Dermis microvascular lymphatic vessel endothelial cell (primary cell): Measurements from ENCODE around the gene THBS3. TPM values are rescaled to one million over a fixed set of nuclear protein-coding genes. Genes with fewer than 3 reads are reported as not detected.
"Not testable (repeated sequence)": the region's sequence is repeated elsewhere in the genome, so short reads cannot be mapped to it uniquely, and the experiment has no call there.

Source experiments
- DNase-seq, 2 donors: peaks; one replicate each; pipeline versions ENCODE4 v3.0.0 to v3.0.0-alpha.2; 2010; ENCODE audit warnings: low read depth in 2 of 2
- total RNA-seq: library from RNA; depleted of rRNA; stranded (reverse); fragments of >200 nt; gene quantifications from 2 replicates; pipeline ENCODE4 v1.2.1, GENCODE V29; 2014

THBS3 gene
- total RNA-seq, 1 donor from 2014 or later: 11.0 TPM

DNA sequence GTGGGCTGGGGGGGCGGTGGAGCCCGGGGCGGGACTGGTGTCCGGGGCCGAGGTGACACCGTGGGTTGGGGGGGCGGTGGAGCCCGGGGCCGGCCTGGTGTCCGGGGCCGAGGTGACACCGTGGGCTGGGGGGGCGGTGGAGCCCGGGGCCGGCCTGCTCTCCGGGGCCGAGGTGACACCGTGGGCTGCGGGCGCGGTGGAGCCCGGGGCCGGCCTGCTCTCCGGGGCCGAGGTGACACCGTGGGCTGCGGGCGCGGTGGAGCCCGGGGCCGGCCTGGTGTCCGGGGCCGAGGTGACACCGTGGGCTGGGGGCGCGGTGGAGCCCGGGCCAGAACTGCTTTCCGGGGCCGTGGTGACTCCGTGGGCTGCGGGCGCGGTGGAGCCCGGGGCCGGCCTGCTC is 17.8 kb downstream of the THBS3 start:
- not testable (repeated sequence) for DNase-seq

DNA sequence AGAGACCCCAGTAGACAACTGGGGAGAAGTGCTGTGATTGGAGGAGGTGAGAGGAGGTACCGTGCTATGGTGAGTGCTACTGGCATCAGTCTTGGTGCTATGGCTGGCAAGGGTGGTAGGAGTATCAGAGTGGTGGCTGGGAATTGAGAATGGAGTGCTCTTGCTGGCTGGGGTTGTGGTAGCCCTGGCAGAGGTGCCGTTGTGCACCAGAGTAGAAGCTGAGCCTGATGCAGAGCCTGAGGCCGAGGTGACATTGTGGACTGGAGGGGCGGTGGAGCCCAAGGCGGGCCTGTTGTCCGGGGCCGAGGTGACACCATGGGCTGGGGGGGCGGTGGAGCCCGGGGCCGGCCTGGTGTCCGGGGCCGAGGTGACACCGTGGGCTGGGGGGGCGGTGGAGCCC is 19.4 kb downstream of the THBS3 start:
- DNase-seq: no peak

- DNase-seq: no peak
Measured at GRCh38 chr1:155187456-155187891, 20.2 kb downstream of the THBS3 start.

DNA sequence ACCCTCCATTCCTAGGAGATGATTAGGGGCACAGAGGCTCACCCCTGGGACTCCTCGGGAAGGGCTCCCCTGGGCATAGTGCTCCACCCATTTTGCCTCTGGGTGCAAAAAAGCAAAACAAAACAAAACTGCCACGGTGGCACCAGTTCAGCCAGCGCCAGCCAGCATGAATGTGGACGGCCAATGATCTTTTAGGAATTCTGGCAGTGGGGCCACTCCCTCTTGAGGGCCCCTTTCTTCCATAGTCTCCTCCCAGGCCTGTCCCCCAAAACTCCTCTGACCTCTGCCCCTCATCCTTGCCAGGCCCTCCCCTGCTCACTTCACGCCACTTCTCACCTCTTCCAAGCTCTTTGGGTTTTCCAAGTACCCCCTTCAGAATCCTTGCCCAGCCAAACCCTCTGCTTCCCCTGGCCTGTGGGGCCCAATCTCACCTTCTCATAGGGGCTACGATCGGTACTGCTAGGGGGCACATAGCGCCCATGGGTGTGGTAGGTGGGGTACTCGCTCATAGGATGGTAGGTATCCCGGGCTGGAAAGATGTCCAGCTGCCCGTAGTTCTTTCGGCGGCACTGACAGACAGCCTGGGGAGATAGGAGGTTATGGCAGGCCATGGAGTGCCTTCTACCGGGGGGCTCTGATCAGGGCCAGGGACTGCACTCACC is 20.8 kb downstream of the THBS3 start:
- DNase-seq: no peak

DNA sequence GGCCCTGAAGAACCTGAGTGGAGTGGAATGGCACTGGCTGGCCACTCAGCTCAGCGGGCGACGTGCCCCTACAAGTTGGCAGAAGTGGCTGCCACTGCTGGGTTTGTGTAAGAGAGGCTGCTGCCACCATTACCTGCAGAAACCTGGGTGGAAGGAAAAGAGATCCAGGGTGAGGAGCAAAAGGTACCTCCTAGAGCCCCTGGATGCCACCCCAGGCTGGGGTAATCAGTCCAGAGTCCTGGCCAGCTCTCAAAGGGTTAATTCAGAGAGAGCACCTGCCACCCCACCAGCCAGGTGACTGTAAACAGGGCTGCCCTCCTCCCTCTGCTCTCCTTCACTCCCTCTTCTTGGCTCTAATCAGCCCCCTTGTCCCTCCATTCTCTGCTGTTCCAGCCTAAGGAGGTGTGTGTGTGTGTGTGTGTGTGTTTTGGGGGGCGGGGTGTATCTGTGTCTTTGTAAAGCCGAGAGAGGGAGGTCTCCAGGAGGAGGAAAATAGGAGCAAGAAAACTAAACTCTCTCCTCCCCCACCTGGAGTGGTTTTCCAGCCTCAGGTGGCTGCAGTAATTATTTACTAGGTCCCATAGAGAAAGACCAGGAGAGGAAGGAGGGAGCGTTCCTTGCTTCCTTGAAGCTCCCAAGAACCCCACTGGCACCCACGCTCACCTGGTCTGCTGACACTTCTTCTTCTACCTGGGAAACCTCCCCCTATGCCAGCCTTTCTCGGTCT is 21.5 kb downstream of the THBS3 start:
- DNase-seq: no peak

- no peak for DNase-seq
Measured at GRCh38 chr1:155185783-155186066, 22.0 kb downstream of the THBS3 start.

- no peak for DNase-seq
Measured at GRCh38 chr1:155184835-155185782, 22.6 kb downstream of the THBS3 start.

- DNase-seq: no peak
Measured at GRCh38 chr1:155184351-155184811, 23.3 kb downstream of the THBS3 start.

DNA sequence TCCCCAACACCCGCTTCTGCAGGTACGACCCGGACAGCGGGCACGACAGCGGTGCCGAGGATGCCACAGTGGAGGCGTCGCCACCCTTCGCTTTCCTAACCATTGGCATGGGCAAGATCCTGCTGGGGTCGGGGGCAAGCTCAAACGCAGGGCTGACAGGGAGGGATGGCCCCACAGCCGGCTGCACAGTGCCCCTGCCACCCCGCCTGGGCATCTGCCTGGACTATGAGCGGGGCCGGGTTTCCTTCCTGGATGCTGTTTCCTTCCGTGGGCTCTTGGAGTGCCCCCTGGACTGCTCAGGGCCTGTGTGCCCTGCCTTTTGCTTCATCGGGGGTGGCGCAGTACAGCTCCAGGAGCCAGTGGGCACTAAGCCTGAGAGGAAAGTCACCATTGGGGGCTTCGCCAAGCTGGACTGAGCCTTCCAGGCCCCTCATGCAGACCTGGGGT is 23.9 kb downstream of the THBS3 start:
- DNase-seq: no peak

- no peak for DNase-seq
Measured at GRCh38 chr1:155182052-155182550, 25.6 kb downstream of the THBS3 start.

GRCh38 chr1:155181371-155182051 is 26.2 kb downstream of the THBS3 start:
- no peak for DNase-seq

DNA sequence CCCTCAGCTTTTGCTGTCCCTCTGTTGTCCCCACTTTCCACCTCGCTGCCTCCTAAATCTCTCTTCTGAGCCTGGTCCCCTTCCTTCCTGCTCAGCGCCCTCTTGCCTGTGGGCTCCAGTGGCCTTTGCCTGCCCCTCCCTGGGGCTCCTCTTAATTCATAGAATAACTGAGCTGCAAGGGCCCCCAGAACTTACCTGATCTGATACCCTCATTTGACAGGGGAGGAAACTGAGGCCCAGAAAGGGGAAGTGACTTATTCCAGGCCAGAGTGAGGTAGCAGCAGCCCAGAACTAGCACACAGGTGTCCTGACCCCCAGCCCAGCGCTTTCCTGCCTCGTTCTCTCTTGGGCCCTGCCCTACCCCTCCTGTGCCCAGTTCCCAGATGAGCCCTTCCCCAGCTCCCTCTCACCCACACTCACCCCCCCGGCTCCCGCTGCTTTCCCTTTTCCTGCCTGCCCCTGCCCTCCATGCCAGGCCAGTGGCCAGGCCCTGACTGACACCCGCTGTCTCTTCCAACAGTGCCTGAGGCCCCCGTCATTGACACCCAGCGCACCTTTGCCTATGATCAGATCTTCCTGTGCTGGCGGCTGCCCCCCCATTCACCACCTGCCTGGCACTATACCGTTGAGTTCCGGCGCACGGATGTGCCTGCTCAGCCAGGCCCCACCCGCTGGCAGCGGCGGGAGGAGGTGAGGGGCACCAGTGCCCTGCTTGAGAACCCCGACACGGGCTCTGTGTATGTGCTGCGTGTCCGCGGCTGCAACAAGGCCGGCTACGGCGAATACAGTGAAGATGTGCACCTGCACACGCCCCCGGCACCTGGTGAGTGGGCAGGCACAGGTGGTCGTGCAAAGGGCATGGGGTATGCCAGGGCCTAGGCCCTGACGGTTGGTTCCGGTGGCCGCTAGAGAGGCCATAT is 28.3 kb downstream of the THBS3 start:
- DNase-seq: no peak

- DNase-seq: no peak
Measured at GRCh38 chr1:155178441-155179111, 29.1 kb downstream of the THBS3 start.

DNA sequence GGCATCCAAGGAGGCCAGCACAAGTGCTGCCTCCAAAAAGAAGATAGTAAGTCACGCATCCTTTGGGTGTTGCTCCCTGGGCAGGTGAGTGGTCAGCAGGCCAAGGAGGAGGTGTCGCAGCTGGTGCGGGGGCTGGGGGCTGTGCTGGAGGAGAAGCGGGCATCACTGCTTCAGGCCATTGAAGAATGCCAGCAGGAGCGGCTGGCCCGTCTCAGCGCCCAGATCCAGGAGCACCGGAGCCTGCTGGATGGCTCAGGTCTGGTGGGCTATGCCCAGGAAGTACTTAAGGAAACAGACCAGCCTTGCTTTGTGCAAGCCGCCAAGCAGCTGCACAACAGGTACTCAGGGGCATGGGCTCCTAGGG is 29.8 kb downstream of the THBS3 start:
- no peak for DNase-seq

GRCh38 chr1:155177192-155177917 is 30.3 kb downstream of the THBS3 start:
- no peak for DNase-seq

- peak; percentile 34 to 67 for DNase-seq
Measured at GRCh38 chr1:155176544-155177071, 31.1 kb downstream of the THBS3 start.

DNA sequence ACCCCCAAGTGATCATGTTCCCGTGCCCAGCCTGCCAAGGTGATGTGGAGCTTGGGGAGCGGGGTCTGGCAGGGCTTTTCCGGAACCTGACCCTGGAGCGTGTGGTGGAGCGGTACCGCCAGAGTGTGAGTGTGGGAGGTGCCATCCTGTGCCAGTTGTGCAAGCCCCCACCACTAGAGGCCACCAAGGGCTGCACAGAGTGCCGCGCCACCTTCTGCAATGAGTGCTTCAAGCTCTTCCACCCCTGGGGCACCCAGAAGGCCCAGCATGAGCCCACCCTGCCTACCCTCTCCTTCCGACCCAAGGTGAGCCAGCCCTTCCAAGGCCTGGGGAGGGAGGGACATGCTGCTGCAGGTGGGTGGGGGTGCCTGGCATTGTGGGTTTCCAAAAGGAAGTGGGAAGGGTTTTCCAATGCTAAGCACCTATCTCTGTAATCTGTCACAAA is 31.7 kb downstream of the THBS3 start:
- DNase-seq: no peak

DNA sequence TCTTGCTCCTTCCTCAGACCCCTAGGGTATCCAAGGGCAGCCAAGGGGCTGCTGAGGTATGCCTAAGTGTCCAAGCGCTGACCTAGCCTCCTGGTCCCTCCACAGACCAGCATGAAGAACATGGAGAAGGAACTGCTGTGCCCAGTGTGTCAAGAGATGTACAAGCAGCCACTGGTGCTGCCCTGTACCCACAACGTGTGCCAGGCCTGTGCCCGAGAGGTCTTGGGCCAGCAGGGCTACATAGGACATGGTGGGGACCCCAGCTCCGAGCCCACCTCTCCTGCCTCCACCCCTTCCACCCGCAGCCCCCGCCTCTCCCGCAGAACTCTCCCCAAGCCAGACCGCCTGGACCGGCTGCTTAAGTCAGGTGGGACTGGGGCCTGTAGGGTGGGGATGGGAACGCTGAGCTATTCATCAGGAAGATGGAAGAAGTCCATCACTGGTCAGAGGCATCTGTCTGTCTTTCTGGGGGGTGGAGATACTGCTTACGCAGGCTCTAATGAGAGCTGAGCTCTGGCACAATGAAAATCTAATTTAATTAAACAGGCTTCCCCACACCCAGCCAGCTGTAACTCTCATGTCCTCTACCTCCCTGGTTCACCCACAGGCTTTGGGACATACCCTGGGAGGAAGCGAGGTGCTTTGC is 32.3 kb downstream of the THBS3 start:
- no peak for DNase-seq
